Panc1 (cell line): ENCODE results near the gene SMTNL1. TPM values are rescaled to one million over a fixed set of nuclear protein-coding genes. Genes with fewer than 3 reads are reported as not detected.

ENCODE experiments used
- ATAC-seq: fragments of 200-7000 bp; cut with Tn5 transposase; 2 replicates; pipeline ENCODE4 v1.9.1; 2020; ENCODE audit warnings: mild to moderate bottlenecking, moderate library complexity
- BruUV-seq: library from RNA; stranded (reverse); fragments of 400-500 nt; replicated peaks from 2 replicates; lab custom pipeline; 2021; lab: Mats Ljungman, UMichigan
- CTCF ChIA-PET: fragments of 300-600 bp; sonication (Branson Sonifier 250); formaldehyde crosslinking; loops from one replicate; lab custom pipeline; 2022; ENCODE audit warnings: antibody characterized with exemption; lab: Charles Lee
- POLR2A ChIA-PET: fragments of 300-600 bp; sonication (Branson Sonifier 250); formaldehyde crosslinking; loops from one replicate; lab custom pipeline; 2022; ENCODE audit warnings: antibody characterized with exemption; lab: Charles Lee
- DNase-seq: peaks from one replicate; pipeline ENCODE4 v3.0.0-alpha.2; 2010; ENCODE audit warnings: low read depth, low spot score
- H3K27ac ChIP-seq: 2 replicates; pipeline ENCODE4 v1.5.1; 2011; ENCODE audit warnings: mild to moderate bottlenecking, low read length, inconsistent platforms
- H3K27me3 ChIP-seq: fragments of 200-500 bp; sonication (Bioruptor generic); 2 replicates; pipeline ENCODE4 v1.6.0; 2014; ENCODE audit warnings: low read length, inconsistent platforms; ENCODE audit not compliant: control insufficient read depth, insufficient read depth
- H3K36me3 ChIP-seq: fragments of 200-500 bp; sonication (Bioruptor generic); 2 replicates; pipeline ENCODE4 v1.5.1; 2014; ENCODE audit warnings: inconsistent platforms, mild to moderate bottlenecking, low read length, moderate library complexity; ENCODE audit not compliant: control insufficient read depth, insufficient read depth
- H3K4me1 ChIP-seq: 2 replicates; pipeline ENCODE4 v1.5.1; 2011; ENCODE audit warnings: inconsistent platforms, mild to moderate bottlenecking, low read length, moderate library complexity; ENCODE audit not compliant: control insufficient read depth, insufficient read depth
- H3K4me3 ChIP-seq, 2 experiments: 2 replicates each; pipeline ENCODE4 v1.5.1; 2011 to 2012; ENCODE audit warnings: low read depth in 2 of 2, low read length in 2 of 2, mild to moderate bottlenecking in 2 of 2, inconsistent platforms in 1 of 2, moderate library complexity in 1 of 2
- H3K9me3 ChIP-seq: fragments of 200-500 bp; sonication (Bioruptor generic); 2 replicates; pipeline ENCODE4 v1.5.1; 2014; ENCODE audit warnings: low read depth, mild to moderate bottlenecking, inconsistent platforms, low read length, moderate library complexity; ENCODE audit not compliant: control insufficient read depth, insufficient read depth
- CTCF ChIP-seq: fragments of 450-650 bp; IDR thresholded peaks from 2 replicates; pipeline ENCODE4 v1.5.1; 2017; ENCODE audit warnings: mild to moderate bottlenecking
- POLR2AphosphoS5 ChIP-seq: IDR thresholded peaks from 2 replicates; pipeline ENCODE4 v1.6.1; 2012; ENCODE audit warnings: mild to moderate bottlenecking, low read depth, low read length, moderate library complexity
- REST ChIP-seq, 2 experiments: IDR thresholded peaks; 2 replicates each; pipeline ENCODE4 v1.6.1; 2011 to 2012; ENCODE audit warnings: low read depth in 2 of 2, control low read depth in 1 of 2, low read length in 1 of 2, mild to moderate bottlenecking in 1 of 2, moderate library complexity in 1 of 2; ENCODE audit not compliant: insufficient read depth in 1 of 2
- SIN3A ChIP-seq: IDR thresholded peaks from 2 replicates; pipeline ENCODE4 v1.6.1; 2012; ENCODE audit warnings: low read depth, mild to moderate bottlenecking, low read length, moderate library complexity, borderline replicate concordance; ENCODE audit not compliant: insufficient read depth
- TCF7L2 ChIP-seq: IDR thresholded peaks from 2 replicates; pipeline ENCODE4 v1.6.1; 2011; ENCODE audit warnings: mild to moderate bottlenecking, low read depth, low read length, inconsistent platforms
- in situ Hi-C: cut with HindIII; loops from 2 replicates; pipeline ENCODE4 v1.10.0; 2016; ENCODE audit warnings: low sequenced_read_pairs, low pct_unique_long_range_greater_than_20kb
- intact Hi-C: fragments of 100-400 bp; cut with micrococcal nuclease; formaldehyde crosslinking; loops from one replicate; pipeline ENCODE4 v1.10.0; 2022; ENCODE audit not compliant: unreplicated experiment
- total RNA-seq: library from RNA; stranded (reverse); gene quantifications from one replicate; pipeline ENCODE4 v1.2.1, GENCODE V29; 2021; ENCODE audit not compliant: unreplicated experiment

Gene SMTNL1
- total RNA-seq, 1 experiment from 2014 or later = not detected

- ChIA-PET CTCF (interaction anchor here (0.6 kb wide), 1 partner anchor 9 kb away, joined by 3 read pairs; no protein-coding TSS in a partner anchor), POLR2A (no interaction called here)
- DNase-seq (no peak), ATAC-seq (no peak)
- intact Hi-C loops (no loop called here), in situ Hi-C loops (no loop called here)
- Histone ChIP-seq H3K36me3 (no peaks in the 10 kb centered on the region), H3K4me3 (no peak overlapping the region), H3K27ac (no peak overlapping the region), H3K4me1 (peaks cover 6% of the 10 kb centered on the region; the same call in 1 of the 2 replicates), H3K9me3 (no peaks in the 10 kb centered on the region), H3K27me3 (no peaks in the 10 kb centered on the region)
- TF ChIP-seq TCF7L2 (no peak), REST (IDR thresholded peaks at IDR 0.05; ENCODE audit: insufficient read depth in 1 of 2, low read depth in 2 of 2, low read length in 1 of 2) (no peak), POLR2AphosphoS5 (no peak), SIN3A (no peak), CTCF (no peak)
- BruUV-seq = no TSS peak
These were observed 34.5 kb upstream of the SMTNL1 start for GRCh38 chr11:57502870-57503269.

- TF ChIP-seq CTCF (no peak), TCF7L2 (no peak), SIN3A (no peak), REST (IDR thresholded peaks at IDR 0.05; ENCODE audit: insufficient read depth in 1 of 2, low read depth in 2 of 2, low read length in 1 of 2) (no peak), POLR2AphosphoS5 (no peak)
- POLR2A ChIA-PET = interaction anchor here (0.6 kb wide), 1 partner anchor 12 kb away, joined by 3 read pairs; no protein-coding TSS in a partner anchor
- no peak for ATAC-seq
- Histone ChIP-seq H3K27me3 (no peaks in the 10 kb centered on the region), H3K27ac (no peak overlapping the region), H3K4me3 (no peak overlapping the region), H3K36me3 (no peaks in the 10 kb centered on the region), H3K9me3 (no peaks in the 10 kb centered on the region), H3K4me1 (peaks cover 6% of the 10 kb centered on the region; the same call in 1 of the 2 replicates)
- intact Hi-C loops = no loop called here
- DNase-seq = no peak
- CTCF ChIA-PET = interaction anchor here (0.6 kb wide), 1 partner anchor 41 kb away, joined by 5 read pairs; no protein-coding TSS in a partner anchor
- no TSS peak for BruUV-seq
- in situ Hi-C loops = no loop called here
These were observed 32.9 kb upstream of the SMTNL1 start for GRCh38 chr11:57504511-57504910.
